Stimulated activated CD8-positive, alpha-beta memory T cell treated with anti-CD3 and anti-CD28 coated beads, Interleukin-7, amount 100 ng/mL, for 4 hours (primary cell): Measurements from ENCODE around the gene TANGO6.

ENCODE experiments used
- DNase-seq, 2 donors: peaks; one replicate each; pipeline ENCODE4 v3.0.0-alpha.2; 2020; ENCODE audit warnings: low read depth in 2 of 2

TANGO6 gene

GRCh38 chr16:68909099-68909733, 65.9 kb downstream of the TANGO6 start:
- DNase-seq = no peak

GRCh38 chr16:68910051-68910450, 66.7 kb downstream of the TANGO6 start:
- no peak for DNase-seq

- DNase-seq = no peak
Observed at GRCh38 chr16:68915589-68915988, 72.3 kb downstream of the TANGO6 start.

GRCh38 chr16:68917541-68917940, 74.2 kb downstream of the TANGO6 start:
- DNase-seq = no peak

- DNase-seq = no peak
Observed at GRCh38 chr16:68920349-68920748, 77.0 kb downstream of the TANGO6 start.

GRCh38 chr16:68921637-68922036, 78.3 kb downstream of the TANGO6 start:
- no peak for DNase-seq

- DNase-seq = no peak
Observed at GRCh38 chr16:68923116-68923515, 79.8 kb downstream of the TANGO6 start.

- no peak for DNase-seq
Observed at GRCh38 chr16:68927018-68927417, 83.7 kb downstream of the TANGO6 start.

GRCh38 chr16:68931196-68931595, 87.9 kb downstream of the TANGO6 start:
- no peak for DNase-seq

- no peak for DNase-seq
Observed at GRCh38 chr16:68934402-68934801, 91.1 kb downstream of the TANGO6 start.

GRCh38 chr16:68935008-68935407, 91.7 kb downstream of the TANGO6 start:
- no peak for DNase-seq

GRCh38 chr16:68936736-68937631, 93.7 kb downstream of the TANGO6 start:
- no peak for DNase-seq

GRCh38 chr16:68939692-68940320, 96.5 kb downstream of the TANGO6 start:
- DNase-seq = no peak

- DNase-seq = no peak
Observed at GRCh38 chr16:68940816-68941215, 97.5 kb downstream of the TANGO6 start.

- no peak for DNase-seq
Observed at GRCh38 chr16:68943961-68944360, 100.6 kb downstream of the TANGO6 start.

GRCh38 chr16:68948230-68948910, 105.0 kb downstream of the TANGO6 start:
- DNase-seq = no peak

GRCh38 chr16:68951991-68952877, 108.9 kb downstream of the TANGO6 start:
- DNase-seq = no peak

GRCh38 chr16:68954911-68955635, 111.7 kb downstream of the TANGO6 start:
- DNase-seq = no peak

- no peak for DNase-seq
Observed at GRCh38 chr16:68960910-68961309, 117.6 kb downstream of the TANGO6 start.

GRCh38 chr16:68961778-68962402, 118.6 kb downstream of the TANGO6 start:
- DNase-seq = no peak
